ENCODE results near the gene ADISSP. TPM values are rescaled to one million over a fixed set of nuclear protein-coding genes. Genes with fewer than 3 reads are reported as not detected.

Gene ADISSP
- total and polyA plus RNA-seq, 7 experiments from 2014 or later = 14.0 to 27.4 (median 20.7) TPM

- H3K4me3 ChIP-seq (ENCODE audit: low read length) = no peak overlapping the region
- H3K9me3 Mint-ChIP-seq = peaks cover 0 to 1% (median 0%) of the 10 kb centered on the region in 11 donors
- no peak overlapping the region for H3K27ac ChIP-seq (ENCODE audit: low read depth, low read length)
- intact Hi-C loops (cut with micrococcal nuclease) = no loop called here
- peaks cover 12 to 41% (median 33%) of the 10 kb centered on the region in 7 donors for H3K4me1 Mint-ChIP-seq
- peaks cover 0 to 6% (median 0%) of the 10 kb centered on the region in 5 donors for H3K36me3 Mint-ChIP-seq
- H3K36me3 ChIP-seq (ENCODE audit: control insufficient read depth in 2 of 3, insufficient read depth in 3 of 3, low read length in 3 of 3) = no peaks in the 10 kb centered on the region
- peak overlapping the region in 9 of 10 donors; percentile 6 to 87 (median 51) for H3K4me3 Mint-ChIP-seq
- H3K9me3 ChIP-seq (ENCODE audit: control insufficient read depth in 2 of 3, low read length in 3 of 3) = no peaks in the 10 kb centered on the region
- no peak for DNase-seq
- ChIA-PET CTCF (interaction anchor here (0.6 to 1.5 kb wide), 3 partner anchors 9 to 76 kb away, joined by 3 to 7 read pairs (median 3); no protein-coding TSS in a partner anchor), POLR2A (interaction anchor here (1.3 to 3.1 kb wide), 5 partner anchors 8 to 42 kb away, joined by 3 to 21 read pairs (median 6); partner anchors contain the start of genes ADISSP, AP5S1 and CENPB)
- no peak overlapping the region for H3K27ac Mint-ChIP-seq
- H3K27me3 ChIP-seq (ENCODE audit: control insufficient read depth in 2 of 2, insufficient read depth in 2 of 2, low read length in 2 of 2) = no peaks in the 10 kb centered on the region
- peaks cover 0 to 29% (median 0%) of the 10 kb centered on the region in 5 donors for H3K27me3 Mint-ChIP-seq
- ATAC-seq = no peak
- H3K4me1 ChIP-seq (ENCODE audit: control insufficient read depth in 2 of 2, insufficient read depth in 2 of 2, low read length in 2 of 2) = peaks cover 4 to 10% of the 10 kb centered on the region in 2 donors
These were observed 11.4 kb upstream of the ADISSP start for GRCh38 chr20:3778976-3779375.

GRCh38 chr20:3777716-3778629 is 10.4 kb upstream of the ADISSP start:
- Histone ChIP-seq H3K4me3 (ENCODE audit: low read length) (peak overlapping the region; percentile 59), H3K27ac (ENCODE audit: low read depth, low read length) (peak overlapping the region; percentile 26), H3K9me3 (ENCODE audit: control insufficient read depth in 2 of 3, low read length in 3 of 3) (no peaks in the 10 kb centered on the region), H3K36me3 (ENCODE audit: control insufficient read depth in 2 of 3, insufficient read depth in 3 of 3, low read length in 3 of 3) (no peaks in the 10 kb centered on the region), H3K27me3 (ENCODE audit: control insufficient read depth in 2 of 2, insufficient read depth in 2 of 2, low read length in 2 of 2) (no peaks in the 10 kb centered on the region), H3K4me1 (ENCODE audit: control insufficient read depth in 2 of 2, insufficient read depth in 2 of 2, low read length in 2 of 2) (peaks cover 4 to 10% of the 10 kb centered on the region in 2 donors)
- Mint-ChIP-seq H3K27ac (no peak overlapping the region), H3K4me1 (peaks cover 12 to 35% (median 30%) of the 10 kb centered on the region in 7 donors), H3K9me3 (peaks cover 0 to 1% (median 0%) of the 10 kb centered on the region in 11 donors), H3K36me3 (peaks cover 0 to 6% (median 0%) of the 10 kb centered on the region in 5 donors), H3K4me3 (peak overlapping the region; percentile 60 to 87 (median 80)), H3K27me3 (peaks cover 0 to 29% (median 0%) of the 10 kb centered on the region in 5 donors)
- CTCF ChIA-PET = interaction anchor here (0.6 to 1.5 kb wide), 4 partner anchors 10 to 78 kb away, joined by 3 to 7 read pairs (median 3); partner anchors contain the start of gene ADISSP
- ATAC-seq (peak; percentile 79), DNase-seq (peak in 2 of 9 donors; percentile 23 to 59)
- POLR2A ChIA-PET = interaction anchor here (0.6 to 3.1 kb wide), 9 partner anchors 9 to 230 kb away, joined by 3 to 21 read pairs (median 4); partner anchors contain the start of genes ADISSP, AP5S1, CDC25B and CENPB
- intact Hi-C loops (cut with micrococcal nuclease) = loop anchor here (1.0 kb wide), 1 partner anchor 10 kb away; no protein-coding TSS in a partner anchor

- no peaks in the 10 kb centered on the region for H3K36me3 ChIP-seq (ENCODE audit: control insufficient read depth in 2 of 3, insufficient read depth in 3 of 3, low read length in 3 of 3)
- Mint-ChIP-seq H3K27ac (peak overlapping the region in 4 of 9 donors; percentile 10 to 80 (median 41)), H3K4me1 (peaks cover 9 to 30% (median 27%) of the 10 kb centered on the region in 7 donors), H3K27me3 (peaks cover 0 to 29% (median 0%) of the 10 kb centered on the region in 5 donors), H3K9me3 (peaks cover 0 to 1% (median 0%) of the 10 kb centered on the region in 11 donors), H3K4me3 (peak overlapping the region; percentile 60 to 87 (median 80)), H3K36me3 (peaks cover 0 to 6% (median 0%) of the 10 kb centered on the region in 5 donors)
- intact Hi-C loops (cut with micrococcal nuclease) = loop anchor here (1.0 kb wide), 1 partner anchor 9 kb away; no protein-coding TSS in a partner anchor
- H3K27ac ChIP-seq (ENCODE audit: low read depth, low read length) = peak overlapping the region; percentile 26
- H3K4me1 ChIP-seq (ENCODE audit: control insufficient read depth in 2 of 2, insufficient read depth in 2 of 2, low read length in 2 of 2) = peaks cover 4 to 10% of the 10 kb centered on the region in 2 donors
- ATAC-seq = peak; percentile 52
- peak in 2 of 9 donors; percentile 14 to 28 for DNase-seq
- H3K4me3 ChIP-seq (ENCODE audit: low read length) = peak overlapping the region; percentile 59
- no peaks in the 10 kb centered on the region for H3K9me3 ChIP-seq (ENCODE audit: control insufficient read depth in 2 of 3, low read length in 3 of 3)
- POLR2A ChIA-PET = interaction anchor here (0.6 to 3.1 kb wide), 5 partner anchors 9 to 230 kb away, joined by 3 to 21 read pairs (median 3); partner anchors contain the start of genes ADISSP and CDC25B
- H3K27me3 ChIP-seq (ENCODE audit: control insufficient read depth in 2 of 2, insufficient read depth in 2 of 2, low read length in 2 of 2) = no peaks in the 10 kb centered on the region
- CTCF ChIA-PET = no interaction called here
These were observed 9.8 kb upstream of the ADISSP start for GRCh38 chr20:3777381-3777715.

GRCh38 chr20:3775457-3776108 is 8.0 kb upstream of the ADISSP start:
- ChIA-PET CTCF (interaction anchor here (0.6 to 0.7 kb wide), 2 partner anchors 25 to 545 kb away, joined by 3 read pairs; no protein-coding TSS in a partner anchor), POLR2A (interaction anchor here (0.9 kb wide), 1 partner anchor 8 kb away, joined by 3 read pairs; the partner anchor contains the start of gene ADISSP)
- Histone ChIP-seq H3K36me3 (ENCODE audit: control insufficient read depth in 2 of 3, insufficient read depth in 3 of 3, low read length in 3 of 3) (no peaks in the 10 kb centered on the region), H3K27me3 (ENCODE audit: control insufficient read depth in 2 of 2, insufficient read depth in 2 of 2, low read length in 2 of 2) (no peaks in the 10 kb centered on the region), H3K9me3 (ENCODE audit: control insufficient read depth in 2 of 3, low read length in 3 of 3) (no peaks in the 10 kb centered on the region), H3K4me3 (ENCODE audit: low read length) (no peak overlapping the region), H3K4me1 (ENCODE audit: control insufficient read depth in 2 of 2, insufficient read depth in 2 of 2, low read length in 2 of 2) (peaks cover 0 to 6% of the 10 kb centered on the region in 2 donors), H3K27ac (ENCODE audit: low read depth, low read length) (no peak overlapping the region)
- Mint-ChIP-seq H3K4me3 (peak overlapping the region in 2 of 10 donors; percentile 49 to 65), H3K27me3 (peaks cover 0 to 32% (median 0%) of the 10 kb centered on the region in 5 donors), H3K9me3 (peaks cover 0 to 2% (median 0%) of the 10 kb centered on the region in 11 donors), H3K36me3 (peaks cover 0 to 6% (median 0%) of the 10 kb centered on the region in 5 donors), H3K4me1 (peaks cover 0 to 15% (median 13%) of the 10 kb centered on the region in 7 donors), H3K27ac (peak overlapping the region in 1 of 9 donors; percentile 65)
- DNase-seq = no peak
- ATAC-seq = no peak
- intact Hi-C loops (cut with micrococcal nuclease) = no loop called here

- H3K36me3 Mint-ChIP-seq = no peaks in the 10 kb centered on the region
- CTCF ChIA-PET = no interaction called here
- H3K4me1 Mint-ChIP-seq = peaks cover 0 to 21% (median 14%) of the 10 kb centered on the region in 7 donors
- H3K4me1 ChIP-seq (ENCODE audit: control insufficient read depth in 2 of 2, insufficient read depth in 2 of 2, low read length in 2 of 2) = peaks cover 6 to 10% of the 10 kb centered on the region in 2 donors
- H3K9me3 Mint-ChIP-seq = peaks cover 0 to 2% (median 0%) of the 10 kb centered on the region in 11 donors
- POLR2A ChIA-PET = interaction anchor here (1.4 kb wide), 1 partner anchor 10 kb away, joined by 4 read pairs; the partner anchor contains the start of gene SPEF1
- no peak overlapping the region for H3K27ac ChIP-seq (ENCODE audit: low read depth, low read length)
- no peaks in the 10 kb centered on the region for H3K36me3 ChIP-seq (ENCODE audit: control insufficient read depth in 2 of 3, insufficient read depth in 3 of 3, low read length in 3 of 3)
- ATAC-seq = no peak
- H3K4me3 Mint-ChIP-seq = no peak overlapping the region
- no peak for DNase-seq
- H3K27ac Mint-ChIP-seq = peak overlapping the region in 1 of 9 donors; percentile 38
- no peak overlapping the region for H3K4me3 ChIP-seq (ENCODE audit: low read length)
- H3K27me3 ChIP-seq (ENCODE audit: control insufficient read depth in 2 of 2, insufficient read depth in 2 of 2, low read length in 2 of 2) = no peaks in the 10 kb centered on the region
- intact Hi-C loops (cut with micrococcal nuclease) = no loop called here
- H3K9me3 ChIP-seq (ENCODE audit: control insufficient read depth in 2 of 3, low read length in 3 of 3) = no peaks in the 10 kb centered on the region
- peaks cover 0 to 6% (median 0%) of the 10 kb centered on the region in 5 donors for H3K27me3 Mint-ChIP-seq
These were observed 4.1 kb upstream of the ADISSP start for GRCh38 chr20:3771552-3772058.
